NCI-H226 (cell line): ENCODE measurements around the gene SSBP3.

Source experiments
- DNase-seq: peaks from one replicate; pipeline ENCODE4 v3.0.0-alpha.2; 2015

Gene SSBP3

GRCh38 chr1:54328066-54328636 lies 78.0 kb downstream of the SSBP3 start:
- DNase-seq, result no peak

- no peak for DNase-seq
These were observed 78.7 kb downstream of the SSBP3 start for GRCh38 chr1:54327386-54328065.

GRCh38 chr1:54326543-54327385 lies 79.4 kb downstream of the SSBP3 start:
- DNase-seq, result no peak

DNA sequence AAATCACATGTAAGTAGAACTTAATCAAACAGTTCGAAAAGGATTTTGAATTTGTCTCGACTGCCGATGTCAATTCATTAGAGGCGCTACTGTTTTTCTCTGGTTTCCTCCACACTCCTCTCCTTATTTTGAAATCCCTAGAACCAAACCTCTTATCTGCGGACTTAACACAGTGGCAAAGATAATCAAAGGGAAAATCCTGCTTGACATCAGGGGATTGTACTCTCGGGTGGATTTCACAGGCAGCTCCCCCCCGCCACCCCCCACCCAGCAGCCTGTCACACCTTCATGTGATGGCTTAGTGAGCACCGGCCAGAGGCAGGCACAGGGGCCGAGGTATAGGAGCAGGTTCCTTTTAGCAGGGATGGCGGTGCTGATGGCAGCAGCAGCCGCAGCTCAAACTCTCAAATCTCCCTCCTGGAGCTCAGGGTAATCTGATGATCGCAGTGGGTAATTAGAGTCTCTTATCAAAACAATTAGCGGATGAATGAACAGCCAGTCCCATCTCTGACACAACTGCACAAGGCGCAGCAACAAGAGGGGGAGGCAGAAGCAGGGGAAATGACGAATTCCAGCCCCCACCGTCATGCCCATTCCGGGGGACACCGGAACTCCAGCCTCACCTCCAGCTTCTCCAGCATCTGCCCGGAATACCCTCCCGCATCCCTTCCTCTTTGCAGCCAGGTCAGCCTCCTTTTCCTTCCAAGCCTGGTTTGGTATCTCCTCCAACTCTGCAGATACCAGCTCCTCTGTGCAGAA lies 80.3 kb downstream of the SSBP3 start:
- no peak for DNase-seq

DNA sequence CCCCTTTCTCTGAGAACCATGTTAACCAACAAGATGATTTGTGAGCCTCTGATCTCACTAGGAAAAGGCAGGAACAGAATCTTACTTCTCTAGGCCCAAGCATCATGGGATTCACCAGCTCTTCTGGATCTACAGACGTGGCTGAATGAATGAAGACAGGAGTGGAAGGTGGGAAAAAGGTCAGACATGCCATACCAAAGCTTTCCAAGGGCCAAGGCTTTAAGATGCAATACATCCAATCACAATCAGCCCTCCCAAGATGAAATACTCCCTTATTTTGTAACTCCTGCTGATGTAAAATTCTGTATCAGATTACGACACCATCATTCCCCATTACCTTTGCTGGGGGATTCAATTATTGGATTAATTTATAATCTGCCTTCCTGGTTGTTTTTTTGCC lies 80.9 kb downstream of the SSBP3 start:
- DNase-seq, result peak; percentile 25

DNA sequence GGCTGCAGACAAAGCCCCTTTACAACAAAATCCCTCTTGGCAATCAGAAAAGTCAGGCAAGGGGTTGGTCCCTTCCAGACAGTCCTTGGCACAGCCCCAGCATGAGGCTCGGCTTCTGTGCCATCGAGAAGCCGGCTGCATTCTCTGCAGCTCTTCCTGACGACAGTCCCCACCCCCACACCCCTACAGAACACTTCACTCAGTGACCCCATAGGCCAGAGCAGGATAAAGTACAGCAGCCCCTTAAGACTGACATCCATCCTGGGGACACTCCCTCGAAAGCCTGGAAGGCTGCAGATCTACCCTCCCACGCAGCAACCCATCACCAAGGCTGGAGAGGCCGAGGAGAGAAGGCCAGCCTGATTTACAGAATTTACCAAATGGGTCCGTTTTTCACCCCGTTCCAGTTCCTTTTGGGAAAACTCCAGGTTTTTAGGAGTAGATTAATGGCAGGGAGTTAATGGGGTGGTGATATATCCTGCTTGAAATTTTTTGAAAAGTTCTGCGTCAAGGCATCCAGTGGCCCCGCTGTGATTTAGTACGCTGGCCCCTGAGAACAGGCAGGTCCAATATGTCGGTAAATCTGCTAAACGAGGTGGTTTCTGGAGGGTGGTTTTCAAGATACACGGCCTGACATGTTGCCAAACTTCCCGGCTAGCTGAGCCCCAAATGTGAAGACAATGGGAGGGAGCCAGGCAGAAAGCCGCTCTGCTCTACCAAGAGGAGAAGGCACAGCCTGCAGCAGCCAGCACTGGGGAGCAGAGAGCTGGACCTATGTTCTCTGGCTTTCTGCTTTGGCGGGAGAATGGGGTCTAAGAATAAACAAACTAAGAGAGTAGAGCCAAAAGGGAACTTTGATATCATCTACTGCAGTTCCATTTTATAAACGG lies 81.7 kb downstream of the SSBP3 start:
- no peak for DNase-seq

DNA sequence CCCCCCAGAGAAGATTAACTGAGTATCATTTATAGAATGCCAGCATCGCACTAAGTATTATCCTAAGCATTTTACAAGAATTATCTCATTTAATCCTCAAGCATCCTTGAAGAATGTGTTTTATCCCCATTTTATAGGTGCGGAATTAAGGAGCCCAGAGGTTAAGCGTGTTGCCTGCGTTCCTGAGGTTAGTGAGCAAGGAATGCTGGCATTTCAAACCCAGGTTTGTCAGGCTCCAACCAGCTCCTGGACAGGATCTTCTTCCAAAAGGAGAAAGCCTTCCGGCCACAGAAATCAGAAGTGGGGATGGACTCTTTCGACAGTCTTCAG lies 82.3 kb downstream of the SSBP3 start:
- DNase-seq, result no peak

- DNase-seq, result peak; percentile 40
These were observed 82.9 kb downstream of the SSBP3 start for GRCh38 chr1:54323324-54323739.

DNA sequence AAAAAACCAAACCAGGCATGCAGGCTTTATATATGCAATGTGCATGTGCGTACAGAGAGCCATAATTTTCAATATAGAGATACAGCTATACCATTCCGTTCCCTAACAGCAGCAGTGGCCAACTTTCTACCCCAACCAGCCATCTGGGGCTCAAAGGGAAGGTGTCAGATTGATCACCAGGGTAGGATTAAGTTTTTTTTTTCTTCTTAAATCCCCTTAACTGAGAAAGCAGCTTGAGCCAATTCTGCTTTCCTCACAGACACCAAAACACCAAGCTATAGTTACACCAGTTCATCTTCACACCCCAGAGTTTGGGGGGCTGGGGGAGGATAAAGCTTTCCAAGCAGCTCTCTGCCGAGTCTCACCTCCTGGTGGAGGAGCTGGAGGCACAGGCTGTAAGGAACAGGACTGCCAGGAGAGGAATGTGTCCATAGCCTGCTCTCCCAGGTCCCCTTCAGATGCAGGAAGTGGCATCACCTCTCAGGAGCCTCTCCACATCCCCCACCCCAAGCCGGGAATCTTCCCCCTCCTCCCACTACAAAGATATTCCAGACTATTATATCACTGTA lies 87.9 kb downstream of the SSBP3 start:
- no peak for DNase-seq

GRCh38 chr1:54317084-54317483 lies 89.1 kb downstream of the SSBP3 start:
- no peak for DNase-seq

DNA sequence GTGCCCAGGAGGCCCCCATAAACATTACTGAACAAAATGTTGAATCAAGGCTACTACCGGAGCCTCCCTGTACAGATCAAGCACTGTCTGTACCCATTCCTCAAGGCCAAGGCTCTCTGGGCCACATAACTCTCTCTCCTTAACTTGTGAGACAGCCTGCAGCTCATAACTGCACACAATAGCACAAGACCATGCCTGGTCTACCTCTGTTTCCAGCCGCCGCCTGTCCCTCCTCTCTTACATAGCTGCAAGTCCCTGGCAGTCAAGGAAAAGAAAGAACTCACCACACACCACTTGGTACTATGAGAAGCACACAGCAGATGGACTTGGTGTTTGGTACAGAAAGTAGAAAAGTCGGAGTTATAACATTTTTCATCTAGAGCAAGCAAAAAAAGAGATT lies 91.1 kb downstream of the SSBP3 start:
- DNase-seq, result no peak

GRCh38 chr1:54314696-54315095 lies 91.5 kb downstream of the SSBP3 start:
- no peak for DNase-seq

DNA sequence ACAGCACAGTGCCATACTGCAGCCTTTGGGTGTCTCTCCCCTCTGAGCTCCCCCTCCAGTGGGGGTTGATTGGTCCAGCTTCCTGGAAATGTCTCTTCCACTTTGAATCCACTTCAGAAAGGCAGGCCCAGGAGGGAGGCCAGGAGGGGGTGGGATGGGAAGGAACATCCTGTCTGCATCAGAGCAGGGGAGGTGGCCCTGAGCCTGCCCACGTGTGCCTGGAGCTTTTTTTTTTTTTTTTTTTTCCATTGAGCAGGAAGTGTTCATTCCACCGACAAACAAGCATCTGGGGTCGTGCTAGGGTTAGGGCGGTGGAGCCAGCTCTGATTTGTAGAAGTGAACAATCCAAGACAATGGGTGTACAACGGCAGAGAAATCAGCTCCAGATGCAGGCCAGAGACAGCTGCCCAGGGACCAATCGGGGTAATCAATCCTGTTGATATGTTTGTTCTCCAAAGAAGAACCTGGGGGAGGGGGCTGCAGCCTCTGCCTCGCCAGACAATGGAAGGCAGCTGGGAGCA lies 93.3 kb downstream of the SSBP3 start:
- DNase-seq, result peak; percentile 57

- DNase-seq, result no peak
These were observed 94.7 kb downstream of the SSBP3 start for GRCh38 chr1:54311506-54311905.

DNA sequence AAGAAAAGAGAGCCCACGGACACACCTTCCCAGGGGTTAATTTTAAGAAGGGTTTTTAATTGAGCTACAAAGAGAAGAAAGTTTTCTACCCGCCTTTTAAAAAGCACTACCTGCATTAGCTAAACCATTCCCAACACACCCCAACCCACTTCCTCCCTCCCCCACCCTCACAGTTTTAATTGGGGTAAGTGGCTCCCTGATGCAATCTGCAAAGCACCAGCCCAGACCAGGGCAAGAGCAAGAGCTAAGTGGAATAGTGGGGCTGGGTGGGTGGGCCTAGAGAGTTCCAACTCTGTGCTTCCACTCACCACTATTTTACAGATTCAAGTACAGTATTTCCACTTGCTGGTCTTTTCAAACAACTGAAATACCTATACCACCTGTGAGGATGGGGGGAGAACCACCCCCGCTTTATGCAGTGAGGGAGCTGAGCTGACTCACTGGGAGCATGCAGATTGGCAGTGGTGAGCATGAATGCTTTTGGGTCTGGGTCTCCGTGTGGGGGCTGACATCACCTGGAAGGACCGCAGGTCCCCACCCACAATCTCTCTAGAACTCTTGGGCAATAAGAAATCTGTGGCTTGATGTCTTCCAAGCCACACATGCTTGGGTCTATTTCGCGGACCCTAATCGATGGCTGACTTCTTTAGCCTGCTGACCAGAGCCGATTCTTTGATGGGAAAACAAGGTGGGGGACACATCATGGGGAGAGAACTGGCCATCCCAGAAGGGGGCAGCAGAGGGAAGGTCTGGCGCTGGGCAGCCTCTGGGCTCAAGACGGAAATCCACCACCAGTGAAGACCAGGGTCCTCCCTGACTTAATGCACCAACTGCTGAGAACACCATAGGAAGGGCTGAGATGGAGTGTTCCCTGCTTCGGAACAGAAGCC lies 95.5 kb downstream of the SSBP3 start:
- peak; percentile 47 for DNase-seq

DNA sequence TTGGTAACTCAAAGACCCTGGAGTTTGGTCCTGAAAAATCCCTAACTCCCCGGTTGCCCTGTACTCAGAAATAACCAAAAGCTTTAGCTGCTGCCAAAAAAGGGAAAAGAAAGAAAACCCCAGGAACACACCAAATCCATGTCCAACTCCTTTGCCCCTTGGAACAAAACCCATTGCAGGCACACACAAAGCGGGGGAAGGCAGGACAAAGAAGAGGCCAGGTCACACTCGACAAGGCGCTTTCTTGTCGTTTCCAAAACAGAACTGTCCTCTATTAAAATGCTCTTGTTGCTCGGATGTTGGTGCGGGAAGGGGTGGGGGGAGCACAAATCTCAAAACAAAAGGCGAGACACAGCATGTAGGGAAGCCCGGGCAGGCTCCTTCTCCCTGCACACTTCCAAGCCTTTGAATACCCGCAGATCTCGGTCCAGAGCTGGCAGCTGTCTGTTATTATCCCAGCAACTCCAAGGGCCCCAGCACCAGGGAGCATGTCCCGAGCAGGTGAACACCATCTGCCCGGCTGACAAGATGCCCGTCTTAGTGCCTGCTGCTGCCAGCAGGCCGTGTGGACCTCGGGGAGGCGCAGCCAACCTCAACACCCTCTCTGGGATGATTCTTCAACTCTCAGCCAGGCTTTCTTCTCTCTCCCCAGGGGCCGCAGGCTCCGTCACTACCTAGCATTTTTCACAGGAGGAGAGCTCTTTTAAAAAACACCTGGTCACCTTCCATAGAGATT lies 96.4 kb downstream of the SSBP3 start:
- DNase-seq, result no peak

GRCh38 chr1:54307305-54307704 lies 98.9 kb downstream of the SSBP3 start:
- no peak for DNase-seq

- no peak for DNase-seq
These were observed 100.2 kb downstream of the SSBP3 start for GRCh38 chr1:54305906-54306514.

DNA sequence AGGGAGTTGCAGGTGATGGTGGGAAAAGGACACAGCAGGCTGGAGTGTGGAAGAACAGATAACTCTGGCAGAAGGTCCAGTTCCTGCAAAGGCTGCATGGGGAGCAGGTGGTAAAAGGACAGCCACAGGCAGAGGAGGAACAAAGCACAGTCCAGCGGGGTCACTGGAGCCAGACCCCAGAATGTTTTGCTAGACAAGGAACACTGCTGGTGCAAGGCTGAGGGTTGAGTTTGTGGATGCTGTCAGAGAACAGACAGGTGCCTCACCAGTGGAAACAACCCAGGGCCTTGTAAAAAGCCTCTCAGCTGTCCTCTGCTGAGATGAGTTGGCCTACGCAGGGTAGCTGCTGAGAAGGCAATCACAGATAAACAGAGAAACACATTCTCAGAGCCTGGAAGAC lies 101.7 kb downstream of the SSBP3 start:
- no peak for DNase-seq
